Activated CD4-positive, alpha-beta T cell treated with anti-CD3 and anti-CD28 coated beads, Interleukin-2, amount 10 ng/mL, durations not matched to agents 7 days and 5 days (primary cell): Measurements from ENCODE around the gene DCTN2. TPM values are rescaled to one million over a fixed set of nuclear protein-coding genes. Genes with fewer than 3 reads are reported as not detected.

Source experiments
- CTCF ChIA-PET: fragments of 350-600 bp; sonication (Branson Sonifier 250); formaldehyde crosslinking; loops from one replicate; lab custom pipeline; 2021; ENCODE audit warnings: antibody characterized with exemption; lab: Charles Lee
- POLR2A ChIA-PET: fragments of 350-600 bp; sonication (Branson Sonifier 250); formaldehyde crosslinking; loops from one replicate; lab custom pipeline; 2021; ENCODE audit warnings: antibody characterized with exemption; lab: Charles Lee
- DNase-seq: peaks from one replicate; pipeline ENCODE4 v3.0.0-alpha.2; 2020
- H3K27ac Mint-ChIP-seq: one replicate; pipeline ENCODE4 v1.8.0; 2021; ENCODE audit warnings: mild to moderate bottlenecking, moderate library complexity, mixed read lengths
- H3K27me3 Mint-ChIP-seq: one replicate; pipeline ENCODE4 v1.8.0; 2021; ENCODE audit warnings: mixed read lengths
- H3K36me3 Mint-ChIP-seq: one replicate; pipeline ENCODE4 v1.8.0; 2021; ENCODE audit warnings: low read depth, mixed read lengths
- H3K4me1 Mint-ChIP-seq: one replicate; pipeline ENCODE4 v1.8.0; 2021; ENCODE audit warnings: mixed read lengths
- H3K4me3 Mint-ChIP-seq: one replicate; pipeline ENCODE4 v1.8.0; 2021; ENCODE audit warnings: mild to moderate bottlenecking, moderate library complexity, mixed read lengths
- H3K9me3 Mint-ChIP-seq: one replicate; pipeline ENCODE4 v1.8.0; 2021; ENCODE audit warnings: mixed read lengths
- total RNA-seq, 2 experiments: library from RNA; stranded (reverse); gene quantifications; one replicate each; pipeline ENCODE4 v1.2.3, GENCODE V29; 2021

DCTN2 gene
- total RNA-seq, 2 experiments from 2014 or later, result 79.3 to 80.5 TPM

GRCh38 chr12:57553343-57554202 lies 6.6 kb upstream of the DCTN2 start:
- CTCF ChIA-PET, result interaction anchor here (1.0 to 1.4 kb wide), 2 partner anchors 30 to 295 kb away, joined by 3 read pairs; no protein-coding TSS in a partner anchor
- H3K27me3 Mint-ChIP-seq, result peaks cover 13% of the 10 kb centered on the region
- no peaks in the 10 kb centered on the region for H3K36me3 Mint-ChIP-seq
- no peaks in the 10 kb centered on the region for H3K9me3 Mint-ChIP-seq
- DNase-seq, result no peak
- no peak overlapping the region for H3K4me3 Mint-ChIP-seq
- peaks cover 14% of the 10 kb centered on the region for H3K4me1 Mint-ChIP-seq
- no peak overlapping the region for H3K27ac Mint-ChIP-seq
- POLR2A ChIA-PET, result interaction anchor here (0.6 kb wide), 1 partner anchor 79 kb away, joined by 3 read pairs; no protein-coding TSS in a partner anchor

GRCh38 chr12:57552835-57553313 lies 5.9 kb upstream of the DCTN2 start:
- DNase-seq, result no peak
- no peak overlapping the region for H3K27ac Mint-ChIP-seq

GRCh38 chr12:57552306-57552651 lies 5.3 kb upstream of the DCTN2 start:
- no peaks in the 10 kb centered on the region for H3K36me3 Mint-ChIP-seq
- DNase-seq, result no peak
- peaks cover 19% of the 10 kb centered on the region for H3K4me1 Mint-ChIP-seq
- ChIA-PET CTCF (interaction anchor here (0.5 to 1.4 kb wide), 4 partner anchors 15 to 296 kb away, joined by 3 read pairs; no protein-coding TSS in a partner anchor), POLR2A (no interaction called here)
- H3K4me3 Mint-ChIP-seq, result no peak overlapping the region
- peaks cover 14% of the 10 kb centered on the region for H3K27me3 Mint-ChIP-seq
- no peak overlapping the region for H3K27ac Mint-ChIP-seq
- no peaks in the 10 kb centered on the region for H3K9me3 Mint-ChIP-seq

More at GRCh38 chr12:57552835-57553313, 5.9 kb upstream of the DCTN2 start:
- Mint-ChIP-seq H3K9me3 (no peaks in the 10 kb centered on the region), H3K4me1 (peaks cover 14% of the 10 kb centered on the region), H3K36me3 (no peaks in the 10 kb centered on the region), H3K4me3 (no peak overlapping the region), H3K27me3 (peaks cover 14% of the 10 kb centered on the region)
- CTCF ChIA-PET, result interaction anchor here (1.0 to 1.4 kb wide), 2 partner anchors 30 to 295 kb away, joined by 3 read pairs; no protein-coding TSS in a partner anchor
- POLR2A ChIA-PET, result interaction anchor here (0.6 kb wide), 1 partner anchor 78 kb away, joined by 3 read pairs; no protein-coding TSS in a partner anchor

- Mint-ChIP-seq H3K4me3 (no peak overlapping the region), H3K4me1 (peaks cover 22% of the 10 kb centered on the region), H3K27me3 (peaks cover 14% of the 10 kb centered on the region), H3K9me3 (no peaks in the 10 kb centered on the region), H3K36me3 (no peaks in the 10 kb centered on the region), H3K27ac (no peak overlapping the region)
- ChIA-PET CTCF (interaction anchor here (0.5 to 1.0 kb wide), 2 partner anchors 14 to 221 kb away, joined by 3 read pairs; no protein-coding TSS in a partner anchor), POLR2A (no interaction called here)
- DNase-seq, result no peak
Measured at GRCh38 chr12:57551637-57552305, 4.8 kb upstream of the DCTN2 start.

GRCh38 chr12:57550641-57551549 lies 3.9 kb upstream of the DCTN2 start:
- CTCF ChIA-PET, result no interaction called here

GRCh38 chr12:57549909-57550640 lies 3.1 kb upstream of the DCTN2 start, which contains the start of gene KIF5A:
Gene KIF5A (plus strand): TSS chr12:57550044. CDS start chr12:57550272, 228 bp downstream.
- POLR2A ChIA-PET, result no interaction called here
- peaks cover 37% of the 10 kb centered on the region for H3K4me1 Mint-ChIP-seq

More at GRCh38 chr12:57550641-57551549, 3.9 kb upstream of the DCTN2 start:
- Mint-ChIP-seq H3K4me3 (peak overlapping the region; percentile 52), H3K4me1 (peaks cover 29% of the 10 kb centered on the region), H3K36me3 (no peaks in the 10 kb centered on the region), H3K27ac (peak overlapping the region; percentile 20), H3K27me3 (peaks cover 14% of the 10 kb centered on the region), H3K9me3 (no peaks in the 10 kb centered on the region)
- POLR2A ChIA-PET, result no interaction called here
- no peak for DNase-seq

GRCh38 chr12:57549203-57549908 lies 2.4 kb upstream of the DCTN2 start:
- peaks cover 42% of the 10 kb centered on the region for H3K4me1 Mint-ChIP-seq
- peaks cover 9% of the 10 kb centered on the region for H3K36me3 Mint-ChIP-seq
- peaks cover 14% of the 10 kb centered on the region for H3K27me3 Mint-ChIP-seq
- ChIA-PET CTCF (interaction anchor here (0.6 kb wide), 1 partner anchor 81 kb away, joined by 4 read pairs; no protein-coding TSS in a partner anchor), POLR2A (no interaction called here)
- no peak overlapping the region for H3K27ac Mint-ChIP-seq
- H3K4me3 Mint-ChIP-seq, result peak overlapping the region; percentile 56
- H3K9me3 Mint-ChIP-seq, result no peaks in the 10 kb centered on the region
- DNase-seq, result no peak

More at GRCh38 chr12:57549909-57550640, 3.1 kb upstream of the DCTN2 start, which contains the start of gene KIF5A:
- no peaks in the 10 kb centered on the region for H3K9me3 Mint-ChIP-seq
- peak; percentile 60 for DNase-seq
- H3K27me3 Mint-ChIP-seq, result peaks cover 14% of the 10 kb centered on the region
- H3K4me3 Mint-ChIP-seq, result peak within 1 kb of the TSS; percentile 57
- peak within 1 kb of the TSS; percentile 20 for H3K27ac Mint-ChIP-seq
- H3K36me3 Mint-ChIP-seq, result peaks cover 5% of the 10 kb centered on the region
- CTCF ChIA-PET, result no interaction called here

GRCh38 chr12:57548488-57548887 lies 1.5 kb upstream of the DCTN2 start:
- CTCF ChIA-PET, result interaction anchor here (0.6 kb wide), 1 partner anchor 82 kb away, joined by 4 read pairs; no protein-coding TSS in a partner anchor
- Mint-ChIP-seq H3K27me3 (peaks cover 14% of the 10 kb centered on the region), H3K9me3 (no peaks in the 10 kb centered on the region), H3K36me3 (peaks cover 9% of the 10 kb centered on the region), H3K27ac (no peak overlapping the region), H3K4me1 (peaks cover 49% of the 10 kb centered on the region), H3K4me3 (no peak overlapping the region)
- DNase-seq, result no peak
- POLR2A ChIA-PET, result no interaction called here

GRCh38 chr12:57548013-57548315 lies 972 bp upstream of the DCTN2 start:
- Mint-ChIP-seq H3K27ac (no peak overlapping the region), H3K27me3 (peaks cover 14% of the 10 kb centered on the region), H3K4me3 (peak overlapping the region; percentile 92), H3K36me3 (peaks cover 9% of the 10 kb centered on the region), H3K4me1 (peaks cover 51% of the 10 kb centered on the region), H3K9me3 (no peaks in the 10 kb centered on the region)
- POLR2A ChIA-PET, result no interaction called here
- CTCF ChIA-PET, result no interaction called here
- no peak for DNase-seq

GRCh38 chr12:57547288-57548012 lies 458 bp upstream of the DCTN2 start:
- peaks cover 9% of the 10 kb centered on the region for H3K36me3 Mint-ChIP-seq
- H3K4me3 Mint-ChIP-seq, result peak overlapping the region; percentile 92
- peaks cover 14% of the 10 kb centered on the region for H3K27me3 Mint-ChIP-seq
- H3K27ac Mint-ChIP-seq, result peak overlapping the region; percentile 93
- no peak for DNase-seq
- CTCF ChIA-PET, result interaction anchor here (1.0 to 1.3 kb wide), 4 partner anchors 17 to 73 kb away, joined by 3 read pairs; no protein-coding TSS in a partner anchor
- H3K4me1 Mint-ChIP-seq, result peaks cover 51% of the 10 kb centered on the region
- no peaks in the 10 kb centered on the region for H3K9me3 Mint-ChIP-seq
- POLR2A ChIA-PET, result interaction anchor here (1.0 kb wide), 1 partner anchor 23 kb away, joined by 3 read pairs; no protein-coding TSS in a partner anchor
